ENCODE data around the gene WDR44.
A peak's percentile ranks its signal among the peaks of the same experiment; 100 is the strongest.
"Not testable (repeated sequence)": the region's sequence is repeated elsewhere in the genome, so short reads cannot be mapped to it uniquely, and the experiment has no call there.

WDR44 gene

GRCh38 chrX:118484216-118484903 lies 138.5 kb downstream of the WDR44 start:
- no peak for DNase-seq

- not testable (repeated sequence) for DNase-seq
Measured at GRCh38 chrX:118486693-118487092, 140.8 kb downstream of the WDR44 start.

- DNase-seq: no peak
Measured at GRCh38 chrX:118493016-118493415, 147.1 kb downstream of the WDR44 start.

GRCh38 chrX:118493653-118494297 lies 147.9 kb downstream of the WDR44 start:
- no peak for DNase-seq

- DNase-seq: peak; percentile 85
Measured at GRCh38 chrX:118495061-118495921, 149.4 kb downstream of the WDR44 start, which contains the start of gene DOCK11. Gene DOCK11 (plus strand): TSS chrX:118495815. CDS start chrX:118495972, 157 bp downstream.

GRCh38 chrX:118495958-118496762 lies 150.3 kb downstream of the WDR44 start:
- peak; percentile 43 for DNase-seq

GRCh38 chrX:118496763-118497079 lies 150.8 kb downstream of the WDR44 start:
- no peak for DNase-seq

- DNase-seq: no peak
Measured at GRCh38 chrX:118497180-118497818, 151.4 kb downstream of the WDR44 start.

- DNase-seq: peak; percentile 12
Measured at GRCh38 chrX:118498351-118498750, 152.4 kb downstream of the WDR44 start.

- DNase-seq: no peak
Measured at GRCh38 chrX:118498755-118499154, 152.8 kb downstream of the WDR44 start.

- no peak for DNase-seq
Measured at GRCh38 chrX:118499295-118499694, 153.4 kb downstream of the WDR44 start.
